NK-92 (cell line): Measurements from ENCODE around the gene NEB.
"Not testable (repeated sequence)": the region's sequence is repeated elsewhere in the genome, so short reads cannot be mapped to it uniquely, and the experiment has no call there.

Experiments
- DNase-seq: peaks from one replicate; lab custom pipeline; 2025; ENCODE audit not compliant: unreplicated experiment; lab: John Stamatoyannopoulos, UW

Gene NEB

GRCh38 chr2:151655663-151656398 is 78.4 kb downstream of the NEB start:
- no peak for DNase-seq

DNA sequence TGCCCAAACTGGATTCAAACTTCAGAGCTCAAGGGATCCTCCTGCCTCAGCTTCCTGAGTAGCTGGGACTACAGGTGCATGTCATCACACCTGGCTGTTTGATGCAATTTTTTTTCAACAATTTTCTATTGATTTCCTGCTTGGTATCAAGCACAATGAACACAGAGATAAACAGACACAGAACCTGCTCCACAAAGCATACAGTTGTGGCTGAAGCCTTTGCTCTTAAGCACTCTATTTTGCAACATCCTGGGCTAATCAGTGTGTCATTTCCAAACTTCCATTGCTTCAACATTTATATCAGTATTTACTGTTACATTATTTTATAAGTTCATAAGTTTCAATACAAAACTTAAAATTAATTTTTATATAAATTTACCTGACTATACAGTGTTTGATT is 79.4 kb downstream of the NEB start:
- DNase-seq: no peak

GRCh38 chr2:151654085-151654484 is 80.2 kb downstream of the NEB start:
- DNase-seq: no peak

DNA sequence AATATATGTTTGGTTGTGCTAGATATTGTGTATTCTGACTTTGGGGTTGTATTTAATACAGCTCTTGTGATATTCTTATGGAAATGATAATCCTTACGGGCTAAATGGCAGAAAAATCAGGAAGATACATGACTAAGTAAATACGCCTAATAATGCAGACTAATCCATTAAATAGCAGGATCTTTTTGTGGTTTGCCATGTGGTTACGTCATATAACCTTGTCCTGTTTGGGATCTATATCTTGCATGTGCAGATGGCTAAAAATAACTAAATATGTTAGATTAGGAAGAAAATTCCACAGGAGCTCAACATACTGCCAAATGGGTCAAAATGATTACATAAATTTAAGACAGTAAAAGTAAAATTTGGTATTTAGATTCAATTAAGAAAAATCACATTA is 83.0 kb downstream of the NEB start:
- no peak for DNase-seq

DNA sequence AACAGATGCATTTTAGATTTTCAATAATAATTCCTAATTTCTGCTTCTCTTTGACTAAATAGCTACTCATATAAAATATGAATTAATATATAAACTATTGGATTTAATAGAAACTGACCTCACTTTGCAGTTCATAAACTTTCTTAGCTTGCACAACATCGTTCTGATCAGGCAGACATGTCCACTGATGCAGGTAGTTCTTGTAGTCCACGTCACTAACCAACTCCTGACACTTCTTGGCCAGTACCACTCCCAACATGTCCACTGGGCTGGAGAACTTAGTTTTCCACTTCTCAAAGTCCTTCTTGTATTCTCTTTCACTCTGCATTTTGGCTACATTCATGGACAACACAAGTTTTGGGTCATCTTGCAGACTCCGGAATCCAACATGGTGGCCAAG is 83.8 kb downstream of the NEB start:
- DNase-seq: no peak

- DNase-seq: no peak
Observed at GRCh38 chr2:151649966-151650365, 84.3 kb downstream of the NEB start.

- no peak for DNase-seq
Observed at GRCh38 chr2:151649400-151649799, 84.9 kb downstream of the NEB start.

DNA sequence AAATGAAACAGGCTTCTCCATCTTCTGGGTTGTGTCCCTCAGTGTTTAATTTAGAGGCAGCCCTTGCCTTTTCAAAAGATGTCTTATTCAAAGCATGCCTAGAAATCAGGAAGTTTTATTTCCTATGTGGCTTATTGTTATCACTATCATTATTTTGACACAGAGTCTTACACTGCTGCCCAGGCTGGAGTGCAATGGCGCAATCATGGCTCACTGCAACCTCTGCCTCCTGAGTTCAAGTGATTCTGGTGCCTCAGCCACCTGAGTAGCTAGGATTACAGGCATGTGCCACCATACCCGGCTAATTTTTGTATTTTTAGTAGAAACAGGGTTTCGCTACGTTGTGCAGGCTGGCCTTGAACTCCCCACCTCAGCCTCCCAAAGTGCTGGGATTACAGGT is 87.8 kb downstream of the NEB start:
- not testable (repeated sequence) for DNase-seq

- no peak for DNase-seq
Observed at GRCh38 chr2:151644580-151644979, 89.7 kb downstream of the NEB start.

- DNase-seq: not testable (repeated sequence)
Observed at GRCh38 chr2:151641895-151642294, 92.4 kb downstream of the NEB start.

GRCh38 chr2:151640087-151640486 is 94.2 kb downstream of the NEB start:
- DNase-seq: no peak

DNA sequence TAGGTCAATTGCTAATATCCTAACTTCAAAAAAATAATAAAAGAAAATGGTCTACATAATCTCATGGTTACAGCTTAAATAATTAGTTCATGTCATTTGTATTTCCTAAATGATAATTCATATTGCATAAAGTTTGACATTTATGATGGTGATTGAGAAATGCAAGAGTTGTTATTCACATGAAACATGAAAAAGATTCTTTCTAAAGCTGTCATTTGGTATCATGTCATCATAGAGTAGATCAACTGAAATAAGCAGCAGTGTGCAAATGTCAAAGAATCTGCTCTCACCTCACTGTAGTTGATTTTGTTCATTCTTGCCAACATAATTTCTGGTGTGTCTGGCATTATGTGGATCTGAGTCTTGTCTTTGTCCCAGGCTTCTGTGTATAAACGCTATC is 95.3 kb downstream of the NEB start:
- DNase-seq: no peak

DNA sequence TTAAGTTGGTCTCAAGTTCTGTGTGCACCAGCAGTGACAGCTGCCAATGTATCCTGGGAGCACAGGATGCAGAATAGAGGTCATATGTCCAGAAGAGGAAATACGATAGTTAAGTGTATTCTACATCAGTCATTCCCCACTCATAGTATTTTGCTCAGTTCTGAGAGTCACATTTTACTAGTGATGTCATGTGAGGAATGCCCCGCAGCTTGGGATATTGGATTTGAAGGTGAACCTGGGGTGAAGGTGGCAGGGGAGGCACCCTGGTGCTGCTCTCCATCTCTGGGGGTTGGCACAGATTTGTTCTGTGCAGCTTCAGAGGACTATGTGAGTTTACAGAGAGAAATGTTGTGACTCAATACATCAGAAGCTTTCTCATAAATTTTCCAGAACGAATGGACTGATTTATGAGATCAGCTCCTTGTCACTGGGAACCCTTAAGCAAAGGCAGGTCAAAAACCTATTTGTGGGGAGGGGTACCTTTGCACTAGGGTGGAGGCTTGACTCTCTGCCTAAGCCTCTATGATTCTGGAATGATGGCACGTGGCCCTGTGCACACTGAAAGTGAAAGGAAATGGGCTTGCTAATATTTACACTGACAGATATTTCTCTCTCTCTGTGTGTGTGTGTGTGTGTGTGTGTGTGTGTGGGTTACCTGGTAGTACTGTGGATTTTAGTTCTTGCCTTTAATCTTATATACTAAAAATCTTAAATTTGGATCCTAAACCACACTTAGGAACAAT is 95.9 kb downstream of the NEB start:
- DNase-seq: no peak

DNA sequence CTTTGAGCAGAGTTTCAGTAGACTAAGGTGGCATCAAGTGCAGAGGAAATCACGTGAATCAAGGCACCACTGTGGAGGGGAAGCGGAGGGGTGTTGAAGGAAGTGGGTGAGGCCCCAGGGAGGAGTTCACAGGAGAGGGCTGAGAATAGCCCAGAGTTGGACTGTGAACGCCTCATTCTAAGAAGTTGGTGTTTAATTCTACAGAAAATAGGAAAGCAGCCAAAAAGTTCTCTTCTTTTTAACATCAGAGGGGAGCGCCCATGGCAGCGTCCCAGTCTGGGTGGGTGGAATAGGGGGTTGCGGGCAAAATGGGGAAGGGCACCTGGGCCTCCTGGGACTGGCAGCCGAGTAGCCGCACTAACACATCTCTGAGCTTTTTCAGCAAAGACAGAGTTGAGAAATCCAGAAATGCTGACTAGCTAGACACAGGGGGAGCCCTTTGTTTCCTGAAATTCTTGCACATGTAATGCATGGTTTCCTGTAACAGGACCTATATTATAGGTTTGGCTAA is 97.0 kb downstream of the NEB start:
- no peak for DNase-seq

GRCh38 chr2:151634736-151635467 is 99.4 kb downstream of the NEB start:
- DNase-seq: no peak

DNA sequence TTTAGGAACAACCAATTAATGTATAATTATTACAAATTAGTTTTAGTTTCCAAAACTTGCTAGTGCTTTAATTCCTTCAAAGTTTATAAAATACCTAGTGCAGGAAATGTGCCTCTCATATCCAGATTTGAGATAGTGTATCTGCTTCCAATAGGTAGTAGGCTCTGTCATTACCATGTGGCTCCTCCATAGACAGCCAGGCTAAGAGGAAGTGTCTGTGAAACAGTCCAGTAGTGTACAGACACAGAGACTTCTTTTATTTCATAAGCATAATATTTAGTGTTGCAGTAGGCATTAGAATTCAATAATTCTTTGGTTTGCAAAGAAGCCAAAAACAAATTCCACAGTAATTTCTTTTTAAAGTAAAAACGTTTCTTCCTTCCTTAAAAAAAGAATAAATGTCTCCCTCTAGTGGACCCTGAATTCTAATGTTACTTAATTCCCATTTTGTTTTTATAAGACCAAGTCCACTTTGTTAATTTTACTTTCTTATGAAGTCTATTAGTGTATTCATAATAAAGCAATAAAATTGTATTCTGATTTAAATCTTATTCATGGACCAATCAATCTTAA is 101.2 kb downstream of the NEB start:
- DNase-seq: no peak

DNA sequence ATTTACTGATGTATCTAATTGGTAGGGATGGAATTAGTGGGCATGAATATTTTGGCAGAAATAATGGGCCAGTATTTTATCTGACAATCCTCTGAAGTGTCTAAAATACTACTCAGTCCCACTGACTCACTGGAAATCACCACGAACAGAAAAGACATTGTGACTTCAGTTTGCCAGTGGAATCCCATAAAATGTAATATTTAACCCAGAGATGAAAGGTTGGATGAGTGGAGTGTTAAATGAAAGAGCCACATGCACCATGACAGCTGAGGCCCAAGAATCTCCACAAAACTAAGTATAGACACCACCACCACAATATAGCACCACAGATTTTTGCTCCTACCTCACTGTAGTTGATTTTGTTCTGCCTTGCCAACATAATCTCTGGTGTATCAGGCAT is 103.9 kb downstream of the NEB start:
- no peak for DNase-seq

DNA sequence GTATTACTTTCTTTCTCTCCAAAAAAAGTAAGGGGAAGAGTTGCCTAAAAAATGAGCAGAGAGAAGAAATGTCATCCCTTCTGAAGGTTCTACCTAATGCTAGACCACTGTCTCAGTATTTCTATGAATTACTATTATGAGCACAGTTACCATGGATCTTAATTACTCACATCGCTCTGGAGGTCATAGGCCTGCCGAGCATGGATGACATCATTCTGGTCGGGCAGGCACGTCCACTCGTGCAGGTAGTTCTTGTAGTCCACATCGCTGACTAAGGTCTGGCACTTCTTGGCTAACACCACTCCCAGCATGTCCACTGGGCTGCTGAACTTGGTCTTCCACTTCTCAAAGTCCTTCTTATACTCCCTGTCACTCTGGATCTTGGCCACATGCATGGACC is 106.9 kb downstream of the NEB start:
- DNase-seq: no peak

- no peak for DNase-seq
Observed at GRCh38 chr2:151624271-151624670, 110.0 kb downstream of the NEB start.

DNA sequence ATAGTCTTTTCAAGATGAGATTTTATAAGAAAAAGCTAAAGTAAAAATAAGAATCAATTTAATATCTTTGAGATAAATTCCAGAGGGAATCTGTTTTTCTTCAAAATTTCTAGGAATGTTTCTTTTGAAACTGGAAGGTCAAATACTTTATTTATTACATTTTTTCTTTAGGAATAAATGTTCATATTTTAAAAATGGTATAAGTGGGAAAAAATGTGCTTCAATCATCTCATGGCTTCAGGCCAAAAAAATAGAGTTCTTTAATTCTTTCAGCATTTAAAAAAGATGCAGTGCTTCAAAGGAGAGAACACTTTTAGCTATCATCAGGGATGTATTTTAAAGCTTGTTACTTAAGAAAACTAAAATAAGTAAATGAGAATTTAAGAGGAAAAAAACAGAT is 110.6 kb downstream of the NEB start:
- no peak for DNase-seq

- DNase-seq: no peak
Observed at GRCh38 chr2:151620761-151621160, 113.5 kb downstream of the NEB start.
